NCI-H1930 (cell line): ENCODE measurements around the gene OSGEP.

Source experiments
- DNase-seq, 2 experiments: peaks; one replicate each; lab custom pipeline; 2025; lab: John Stamatoyannopoulos, UW

OSGEP gene

GRCh38 chr14:20397511-20397910 is 57.1 kb downstream of the OSGEP start:
- no peak for DNase-seq
